Progenitor cell of endocrine pancreas (in vitro differentiated cells): ENCODE results near the gene DDX59. TPM values are rescaled to one million over a fixed set of nuclear protein-coding genes. Genes with fewer than 3 reads are reported as not detected.

ENCODE experiments used
- DNase-seq: peaks from one replicate; pipeline ENCODE4 v3.0.0; 2021; ENCODE audit warnings: low spot score; ENCODE audit not compliant: unreplicated experiment
- H3K27ac Mint-ChIP-seq: 2 replicates; pipeline ENCODE4 v1.8.0; 2021; ENCODE audit warnings: mild to moderate bottlenecking, moderate library complexity, mixed read lengths
- H3K27me3 Mint-ChIP-seq: 2 replicates; pipeline ENCODE4 v1.8.0; 2021; ENCODE audit warnings: mixed read lengths
- H3K36me3 Mint-ChIP-seq: 2 replicates; pipeline ENCODE4 v1.8.0; 2022; ENCODE audit warnings: mixed read lengths; ENCODE audit not compliant: insufficient read depth
- H3K4me1 Mint-ChIP-seq: 2 replicates; pipeline ENCODE4 v1.8.0; 2021; ENCODE audit warnings: low read depth, mixed read lengths
- H3K4me3 Mint-ChIP-seq: 2 replicates; pipeline ENCODE4 v1.8.0; 2021; ENCODE audit warnings: low read depth, mild to moderate bottlenecking, moderate library complexity, mixed read lengths
- H3K9me3 Mint-ChIP-seq: 2 replicates; pipeline ENCODE4 v1.8.0; 2021; ENCODE audit warnings: low read depth, mixed read lengths
- CTCF ChIP-seq: fragments of 200-600 bp; sonication (generic); IDR thresholded peaks from one replicate; pipeline ENCODE4 v1.5.0; 2021; ENCODE audit warnings: antibody characterized with exemption, mild to moderate bottlenecking; ENCODE audit not compliant: unreplicated experiment
- total RNA-seq: library from RNA; stranded (reverse); gene quantifications from 2 replicates; pipeline ENCODE4 v1.2.1, GENCODE V29; 2021

DDX59 gene
- total RNA-seq, 1 donor from 2014 or later: 19.2 TPM

GRCh38 chr1:200693327-200693726 is 23.6 kb upstream of the DDX59 start:
- no peak overlapping the region for H3K27ac Mint-ChIP-seq
- no peak for TF ChIP-seq CTCF
- DNase-seq: no peak
- no peaks in the 10 kb centered on the region for H3K27me3 Mint-ChIP-seq
- H3K9me3 Mint-ChIP-seq: peaks cover 2% of the 10 kb centered on the region
- no peak overlapping the region for H3K4me3 Mint-ChIP-seq
- H3K4me1 Mint-ChIP-seq: no peaks in the 10 kb centered on the region
- no peaks in the 10 kb centered on the region for H3K36me3 Mint-ChIP-seq

DNA sequence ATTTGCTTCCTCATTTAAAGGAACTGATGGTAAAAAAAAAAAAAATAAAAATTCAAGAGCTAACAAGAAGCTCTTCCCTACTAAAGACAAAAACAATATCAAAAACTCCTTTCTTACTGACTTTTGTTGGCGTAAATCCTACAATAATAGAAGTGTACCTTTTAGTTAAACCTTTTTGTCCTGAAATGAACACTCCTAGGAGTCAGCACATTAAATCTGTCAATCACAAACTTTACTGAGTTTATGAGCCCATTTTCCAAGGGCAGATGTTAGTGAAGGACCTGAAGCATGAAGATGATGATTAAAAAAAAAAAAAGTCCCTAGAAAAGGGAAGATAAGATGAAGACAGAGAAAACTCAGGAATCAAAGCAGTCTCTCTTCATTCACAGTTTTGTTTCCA is 22.6 kb upstream of the DDX59 start:
- Mint-ChIP-seq H3K27me3 (no peaks in the 10 kb centered on the region), H3K36me3 (no peaks in the 10 kb centered on the region), H3K27ac (no peak overlapping the region), H3K4me3 (no peak overlapping the region), H3K4me1 (no peaks in the 10 kb centered on the region), H3K9me3 (no peaks in the 10 kb centered on the region)
- no peak for TF ChIP-seq CTCF
- DNase-seq: no peak

DNA sequence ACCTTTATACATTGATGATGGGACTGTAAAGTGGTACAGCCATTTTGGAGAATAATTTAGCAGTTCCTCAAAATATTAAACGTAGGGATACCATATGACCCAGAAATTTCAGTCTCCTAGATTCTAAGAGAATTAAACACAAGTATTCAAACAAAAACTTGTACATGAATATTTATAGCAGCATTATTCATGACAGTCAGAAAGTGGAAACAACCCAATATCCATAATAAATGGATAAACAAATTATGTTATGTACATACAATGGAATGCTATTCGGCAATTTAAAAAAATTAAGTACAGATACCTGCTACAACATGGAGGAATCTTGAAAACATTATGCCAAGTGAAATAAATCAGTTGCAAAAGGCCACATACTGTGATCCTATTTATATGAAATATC is 16.9 kb upstream of the DDX59 start:
- Mint-ChIP-seq H3K9me3 (no peaks in the 10 kb centered on the region), H3K36me3 (no peaks in the 10 kb centered on the region), H3K27me3 (no peaks in the 10 kb centered on the region), H3K4me3 (no peak overlapping the region), H3K4me1 (peaks cover 2% of the 10 kb centered on the region), H3K27ac (no peak overlapping the region)
- DNase-seq: no peak
- no peak for TF ChIP-seq CTCF

- H3K27me3 Mint-ChIP-seq: no peaks in the 10 kb centered on the region
- peaks cover 2% of the 10 kb centered on the region for H3K4me1 Mint-ChIP-seq
- DNase-seq: no peak
- no peaks in the 10 kb centered on the region for H3K9me3 Mint-ChIP-seq
- no peak for TF ChIP-seq CTCF
- H3K4me3 Mint-ChIP-seq: no peak overlapping the region
- H3K36me3 Mint-ChIP-seq: no peaks in the 10 kb centered on the region
- no peak overlapping the region for H3K27ac Mint-ChIP-seq
These were observed 14.3 kb upstream of the DDX59 start for GRCh38 chr1:200684015-200684414.

GRCh38 chr1:200683298-200683697 is 13.6 kb upstream of the DDX59 start:
- Mint-ChIP-seq H3K9me3 (no peaks in the 10 kb centered on the region), H3K36me3 (no peaks in the 10 kb centered on the region), H3K4me1 (peaks cover 2% of the 10 kb centered on the region), H3K27me3 (no peaks in the 10 kb centered on the region), H3K4me3 (no peak overlapping the region), H3K27ac (no peak overlapping the region)
- no peak for DNase-seq
- TF ChIP-seq CTCF: no peak
